BE2C (cell line): Measurements from ENCODE around the gene TMEM161A.
"Not testable (repeated sequence)": the region's sequence is repeated elsewhere in the genome, so short reads cannot be mapped to it uniquely, and the experiment has no call there.

Source experiments
- DNase-seq: peaks from one replicate; pipeline ENCODE4 v3.0.0-alpha.2; 2020
- H3K27me3 ChIP-seq: fragments of 250-450 bp; sonication (Bioruptor Pico); 2 replicates; pipeline ENCODE4 v1.5.1; 2020; ENCODE audit warnings: mild to moderate bottlenecking
- H3K36me3 ChIP-seq: fragments of 250-450 bp; sonication (Bioruptor Pico); 2 replicates; pipeline ENCODE4 v1.5.1; 2020; ENCODE audit warnings: mild to moderate bottlenecking
- H3K4me1 ChIP-seq: fragments of 250-450 bp; sonication (Bioruptor Pico); 2 replicates; pipeline ENCODE4 v1.5.1; 2020
- H3K4me3 ChIP-seq: 2 replicates; pipeline ENCODE4 v1.5.1; 2011; ENCODE audit warnings: low read depth, low read length
- H3K9me3 ChIP-seq: fragments of 250-450 bp; sonication (Bioruptor Pico); 2 replicates; pipeline ENCODE4 v1.5.1; 2020
- CTCF ChIP-seq: IDR thresholded peaks from 2 replicates; pipeline ENCODE4 v1.5.1; 2012; ENCODE audit warnings: mild to moderate bottlenecking, low read depth, low read length

Gene TMEM161A

GRCh38 chr19:19157808-19158207, 19.5 kb upstream of the TMEM161A start:
- Histone ChIP-seq H3K9me3 (no peaks in the 10 kb centered on the region), H3K4me1 (no peaks in the 10 kb centered on the region), H3K36me3 (no peaks in the 10 kb centered on the region), H3K27me3 (no peaks in the 10 kb centered on the region), H3K4me3 (no peak overlapping the region)
- no peak for TF ChIP-seq CTCF
- no peak for DNase-seq

- no peak for DNase-seq
- no peaks in the 10 kb centered on the region for H3K27me3 ChIP-seq
- no peaks in the 10 kb centered on the region for H3K36me3 ChIP-seq
- TF ChIP-seq CTCF = no peak
- no peak overlapping the region for H3K4me3 ChIP-seq
- H3K4me1 ChIP-seq = no peaks in the 10 kb centered on the region
- H3K9me3 ChIP-seq = no peaks in the 10 kb centered on the region
These were observed 17.4 kb upstream of the TMEM161A start for GRCh38 chr19:19155495-19156219.

GRCh38 chr19:19154768-19155494, 16.7 kb upstream of the TMEM161A start:
- H3K36me3 ChIP-seq = no peaks in the 10 kb centered on the region
- no peaks in the 10 kb centered on the region for H3K4me1 ChIP-seq
- no peaks in the 10 kb centered on the region for H3K27me3 ChIP-seq
- DNase-seq = no peak
- H3K9me3 ChIP-seq = no peaks in the 10 kb centered on the region
- no peak for TF ChIP-seq CTCF
- no peak overlapping the region for H3K4me3 ChIP-seq

- Histone ChIP-seq H3K36me3 (no peaks in the 10 kb centered on the region), H3K4me3 (no peak overlapping the region), H3K4me1 (no peaks in the 10 kb centered on the region), H3K27me3 (no peaks in the 10 kb centered on the region), H3K9me3 (no peaks in the 10 kb centered on the region)
- DNase-seq = no peak
- no peak for TF ChIP-seq CTCF
These were observed 14.5 kb upstream of the TMEM161A start for GRCh38 chr19:19152668-19153384.

- TF ChIP-seq CTCF = no peak
- no peak overlapping the region for H3K4me3 ChIP-seq
- no peaks in the 10 kb centered on the region for H3K9me3 ChIP-seq
- H3K36me3 ChIP-seq = no peaks in the 10 kb centered on the region
- no peaks in the 10 kb centered on the region for H3K27me3 ChIP-seq
- no peaks in the 10 kb centered on the region for H3K4me1 ChIP-seq
- DNase-seq = no peak
These were observed 13.1 kb upstream of the TMEM161A start for GRCh38 chr19:19151418-19151817.

GRCh38 chr19:19149435-19149834, 11.2 kb upstream of the TMEM161A start:
- Histone ChIP-seq H3K9me3 (no peaks in the 10 kb centered on the region), H3K27me3 (no peaks in the 10 kb centered on the region), H3K36me3 (no peaks in the 10 kb centered on the region), H3K4me1 (no peaks in the 10 kb centered on the region), H3K4me3 (no peak overlapping the region)
- no peak for DNase-seq
- TF ChIP-seq CTCF = no peak

GRCh38 chr19:19148504-19148903, 10.2 kb upstream of the TMEM161A start:
- H3K36me3 ChIP-seq, H3K4me3 ChIP-seq, DNase-seq, H3K9me3 ChIP-seq, H3K27me3 ChIP-seq, H3K4me1 ChIP-seq: not testable (repeated sequence)
